SK-MEL-5 (cell line): ENCODE data around the gene ITGA8. TPM values are rescaled to one million over a fixed set of nuclear protein-coding genes. Genes with fewer than 3 reads are reported as not detected.
"Not testable (repeated sequence)": the region's sequence is repeated elsewhere in the genome, so short reads cannot be mapped to it uniquely, and the experiment has no call there.

ENCODE experiments used
- DNase-seq: peaks from one replicate; pipeline ENCODE4 v3.0.0-alpha.2; 2016; ENCODE audit warnings: low read depth, low spot score
- in situ Hi-C: cut with HindIII; loops from 2 replicates; pipeline ENCODE4 v1.10.0; 2016; ENCODE audit warnings: low sequenced_read_pairs, high pct_unique_total_duplicates, low pct_unique_long_range_greater_than_20kb
- total RNA-seq: library from RNA; depleted of rRNA; stranded (reverse); fragments of >200 nt; shearing (Covaris generic); gene quantifications from 2 replicates; pipeline ENCODE4 v1.2.3, GENCODE V29; 2014

ITGA8 gene
- total RNA-seq, 1 experiment from 2014 or later, result not detected

DNA sequence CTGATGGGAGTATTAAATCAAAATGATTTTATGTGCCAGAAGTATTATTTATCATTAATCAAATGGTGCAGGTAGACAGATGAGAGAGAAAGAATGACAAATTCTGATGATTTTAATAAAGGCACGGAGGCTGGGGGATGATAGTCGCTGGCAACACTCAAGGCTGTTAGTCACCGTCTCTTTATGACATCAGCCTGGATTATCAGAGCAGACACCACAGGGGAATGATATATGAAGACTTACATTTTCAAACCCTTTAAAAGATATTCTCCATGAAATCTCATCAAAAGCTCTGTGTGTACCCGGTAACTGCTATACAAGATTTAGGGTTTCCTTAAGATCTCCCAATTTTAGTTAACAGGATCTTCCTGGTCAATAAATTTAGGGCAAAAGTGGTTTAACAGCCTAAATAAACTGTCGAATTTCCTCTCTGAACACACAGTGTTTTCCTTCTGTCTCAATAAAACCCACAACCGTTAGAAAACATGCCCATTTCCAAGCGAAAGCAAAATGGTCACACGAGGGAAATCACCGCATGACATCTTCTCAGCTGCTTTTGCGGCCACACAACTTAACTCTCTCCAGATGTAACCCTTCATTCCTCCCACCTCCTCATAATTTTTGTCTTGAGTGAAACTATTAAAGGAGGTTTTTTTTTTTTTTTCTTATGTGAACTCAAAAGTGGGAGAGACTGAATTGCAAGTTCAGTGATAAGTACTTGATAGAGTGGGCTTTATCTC, 215.5 kb downstream of the ITGA8 start:
- no peak for DNase-seq
- in situ Hi-C loops, result no loop called here

DNA sequence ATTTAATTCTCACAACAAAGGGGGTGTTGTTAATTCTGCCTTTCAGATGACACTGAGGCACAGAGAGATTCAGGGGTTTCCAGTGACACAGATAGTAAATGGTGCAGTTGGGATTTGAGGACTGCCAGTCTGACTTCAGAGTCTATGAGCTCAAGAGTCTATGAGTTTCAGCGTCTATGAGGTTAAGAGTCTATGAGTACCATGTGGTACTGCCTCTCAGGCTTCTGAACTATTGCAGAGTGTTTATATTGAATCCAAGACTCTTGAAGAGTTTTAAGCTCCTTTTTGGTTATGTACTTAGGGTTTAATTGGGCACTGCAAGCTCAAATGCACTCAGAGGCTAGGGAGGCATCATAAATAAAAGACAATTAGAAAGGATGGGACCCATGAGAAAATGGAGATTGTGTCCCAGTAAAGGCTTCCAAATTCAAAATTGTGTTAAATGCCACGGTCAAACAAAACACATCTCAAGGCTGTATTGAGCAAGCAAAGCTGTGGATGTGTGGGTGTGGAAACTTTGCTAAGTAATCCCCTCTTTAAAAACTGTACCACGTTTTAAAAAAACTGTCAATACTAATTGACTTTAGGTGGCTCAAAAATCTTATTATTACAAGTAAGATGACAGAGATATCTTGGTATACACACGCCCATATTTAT, 224.7 kb downstream of the ITGA8 start:
- in situ Hi-C loops, result no loop called here
- no peak for DNase-seq

DNA sequence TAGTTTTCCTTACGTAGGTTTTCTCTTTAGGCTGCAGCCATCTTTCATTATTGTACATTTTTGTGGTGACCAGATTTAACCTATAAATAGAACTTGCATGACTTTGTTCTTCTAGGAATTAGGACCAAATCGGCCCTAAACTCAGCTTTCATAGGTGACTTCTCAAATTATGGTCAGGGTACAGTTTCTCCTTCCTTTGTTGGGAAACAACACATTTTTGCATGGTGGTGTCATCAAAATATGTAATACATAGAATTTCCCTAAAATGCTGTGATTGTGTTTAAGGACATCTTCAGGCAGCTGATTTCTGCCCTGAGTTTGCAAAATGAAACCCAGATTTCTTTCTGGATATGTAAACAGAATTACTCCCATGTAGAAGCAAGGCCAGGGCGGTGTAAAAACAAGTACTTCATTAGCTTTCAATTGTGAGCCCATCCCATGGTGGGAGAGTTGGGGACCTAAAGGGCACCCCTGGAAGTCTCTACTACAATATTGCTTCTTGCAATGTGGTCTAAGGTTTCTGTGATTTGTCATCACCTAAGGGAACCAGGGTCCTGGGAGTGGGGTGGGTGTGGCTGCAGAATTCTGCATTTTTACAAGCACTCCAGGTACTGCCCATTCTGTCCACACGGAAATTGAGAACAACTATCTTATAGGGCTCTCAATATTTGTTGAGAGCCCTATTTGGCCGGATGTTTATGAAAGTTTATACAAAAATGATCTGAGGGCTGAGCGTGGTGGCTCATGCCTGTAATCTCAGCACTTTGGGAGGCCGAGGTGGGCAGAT, 227.7 kb downstream of the ITGA8 start:
- in situ Hi-C loops, result no loop called here
- DNase-seq, result no peak

DNA sequence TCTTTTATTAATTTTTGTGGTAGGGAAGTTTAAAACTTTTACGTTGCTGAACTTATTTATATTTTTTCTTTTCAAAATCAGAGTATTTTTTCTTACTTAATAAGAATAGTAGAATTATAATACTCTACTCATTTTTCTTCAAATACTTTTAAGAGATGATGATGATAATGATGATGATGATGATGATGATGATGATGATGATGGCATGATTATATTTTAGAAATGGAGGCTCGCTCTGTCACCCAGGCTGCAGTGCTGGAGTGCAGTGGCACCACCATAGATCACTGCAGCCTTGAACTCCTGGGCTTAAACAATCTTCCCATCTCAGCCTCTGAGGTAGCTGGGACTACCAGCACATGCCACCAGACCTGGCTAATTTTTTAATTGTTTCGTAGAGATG, 230.3 kb downstream of the ITGA8 start:
- no peak for DNase-seq
- in situ Hi-C loops, result no loop called here

DNA sequence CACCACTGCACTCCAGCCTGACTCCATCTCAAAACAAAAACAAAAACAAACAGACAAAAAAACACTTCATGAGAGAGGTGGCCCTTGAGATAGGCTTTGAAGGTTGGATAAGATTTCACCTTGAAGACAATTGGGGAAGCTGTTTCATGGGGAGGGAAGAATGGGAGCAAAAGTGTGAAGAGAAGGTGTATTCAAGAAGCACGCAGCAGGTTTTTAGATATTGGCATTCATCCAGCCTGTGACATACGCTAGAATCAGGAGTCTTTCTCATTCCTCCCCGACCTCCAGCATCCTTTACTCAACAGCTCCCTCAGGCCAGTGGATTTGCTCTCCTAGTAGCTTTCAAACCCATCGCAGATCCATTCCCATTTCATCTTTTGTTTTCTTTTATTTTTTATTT, 232.3 kb downstream of the ITGA8 start:
- DNase-seq, result no peak
- in situ Hi-C loops, result no loop called here

DNA sequence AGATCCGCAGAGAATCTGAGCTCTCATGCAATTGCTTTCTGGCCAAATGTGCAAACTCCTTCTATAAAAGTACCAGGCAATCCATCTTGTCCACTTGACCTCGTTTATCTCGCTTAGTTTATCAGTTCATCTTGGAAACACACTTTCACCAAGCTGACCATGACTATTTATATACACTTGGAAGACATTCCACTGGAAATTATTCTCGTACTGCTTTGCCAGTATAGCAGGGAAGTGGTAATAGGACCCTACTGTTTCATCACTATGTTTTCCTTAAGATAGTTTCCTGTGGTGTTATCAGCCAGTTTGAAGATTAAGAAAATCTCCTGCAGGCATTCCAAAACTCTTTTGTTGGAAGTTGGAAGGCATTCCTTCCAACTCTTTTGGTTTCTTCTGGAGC, 233.3 kb downstream of the ITGA8 start:
- in situ Hi-C loops, result no loop called here

DNA sequence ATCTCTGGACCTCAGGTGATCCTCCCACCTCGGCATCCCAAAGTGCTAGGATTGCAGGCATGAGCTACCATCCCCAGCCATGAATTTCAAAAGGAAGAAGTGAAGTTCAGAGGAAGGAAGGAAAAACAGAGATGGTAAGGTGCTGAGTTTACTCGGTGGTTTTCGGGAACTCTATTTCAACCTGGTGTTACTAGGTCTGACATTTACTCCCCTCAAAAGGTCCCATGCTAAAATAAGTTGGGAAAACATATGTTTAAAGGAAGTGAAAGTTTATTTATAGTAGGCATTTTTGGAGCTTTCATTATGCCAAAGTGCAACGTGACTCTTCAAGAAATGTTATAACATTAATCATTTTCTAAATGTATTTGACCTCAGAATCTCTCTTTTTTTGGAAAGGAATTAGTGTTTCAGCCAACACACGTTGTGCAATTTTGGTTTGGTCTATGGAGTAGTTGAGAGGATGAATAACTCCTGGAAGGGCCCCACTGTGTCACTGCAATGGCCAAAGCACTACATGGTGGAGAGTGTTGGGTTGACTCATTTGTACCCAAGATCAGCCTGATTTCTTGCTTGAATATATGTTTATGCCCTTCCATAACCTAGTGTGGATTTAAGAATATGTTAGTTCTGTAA, 233.9 kb downstream of the ITGA8 start:
- DNase-seq, result no peak
- in situ Hi-C loops, result no loop called here

More for the DNA sequence above, 233.3 kb downstream of the ITGA8 start:
- DNase-seq, result no peak

DNA sequence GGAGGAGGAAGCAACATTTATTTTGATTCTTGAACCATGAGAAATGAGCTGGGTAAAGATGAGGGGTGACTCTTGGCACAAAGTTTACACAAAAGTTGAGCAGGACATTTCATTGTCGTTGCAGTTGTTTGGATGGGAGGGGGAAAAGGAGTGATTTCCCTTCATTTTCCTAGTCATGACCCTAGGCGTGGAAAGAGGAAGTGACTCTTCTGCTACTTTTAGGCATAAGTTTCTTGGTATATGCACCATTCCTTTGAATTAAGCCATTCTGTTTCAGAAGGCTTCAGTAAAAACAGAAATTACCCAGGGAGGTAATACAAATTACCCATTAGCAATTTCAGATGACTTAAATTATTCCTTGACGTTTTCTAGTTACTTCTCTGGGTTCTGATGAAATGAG, 234.7 kb downstream of the ITGA8 start:
- in situ Hi-C loops, result no loop called here
- no peak for DNase-seq

DNA sequence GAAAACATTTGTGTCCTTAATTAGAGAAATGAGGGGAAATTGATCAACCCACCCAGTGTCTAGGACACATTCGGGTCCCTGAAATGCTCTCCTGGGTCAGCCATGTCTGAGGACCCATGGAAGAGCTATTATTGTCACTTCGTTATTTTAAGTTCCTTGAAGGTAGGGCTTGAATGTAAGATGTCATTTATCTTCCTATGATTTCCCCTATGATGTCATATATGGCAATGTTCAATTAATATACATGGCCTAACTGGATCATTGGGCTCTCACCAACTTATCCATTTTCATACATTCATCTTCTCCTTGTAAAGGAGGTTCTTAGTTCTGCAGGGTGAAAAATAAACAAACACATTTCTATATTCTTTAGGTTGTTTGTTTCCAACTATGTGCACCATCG, 235.6 kb downstream of the ITGA8 start:
- in situ Hi-C loops, result no loop called here
- no peak for DNase-seq

DNA sequence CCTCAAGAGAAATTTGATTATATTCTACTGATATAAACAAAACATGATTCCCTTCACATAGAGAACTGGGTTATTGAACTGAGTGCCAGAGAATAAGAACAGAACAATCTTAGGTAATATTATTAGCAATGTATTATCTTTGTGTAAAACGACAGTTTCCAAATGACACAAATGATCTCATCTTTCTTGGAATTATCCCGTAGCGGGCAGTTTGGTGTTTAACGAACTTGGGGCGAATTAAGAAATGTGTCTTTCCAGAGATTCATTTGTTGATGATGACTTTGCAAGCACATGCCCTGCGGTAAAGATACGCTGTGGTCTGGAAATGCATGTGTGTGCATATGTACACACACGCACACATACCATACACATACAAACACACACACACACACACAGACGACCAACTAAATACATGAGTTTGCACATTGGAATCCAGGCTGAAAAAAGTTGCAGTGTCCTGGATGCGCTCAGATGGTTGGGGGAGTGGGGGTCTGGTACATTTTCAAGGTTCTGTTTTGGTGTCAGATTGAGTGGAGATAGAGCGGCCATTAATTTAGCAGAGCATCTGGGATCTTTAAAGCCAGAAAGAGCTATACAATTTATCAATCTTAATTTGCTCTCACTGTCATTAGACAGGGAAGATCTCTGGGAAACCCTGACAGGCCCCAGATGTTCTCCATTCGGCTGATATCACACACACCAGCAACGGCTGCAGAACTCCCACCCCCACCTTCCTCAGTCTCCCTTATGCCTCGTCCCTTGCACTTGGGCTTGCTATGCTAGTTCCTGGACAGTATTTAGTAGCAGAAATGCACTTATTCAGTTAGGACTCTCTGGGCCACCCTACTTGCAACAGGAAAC, 236.3 kb downstream of the ITGA8 start:
- in situ Hi-C loops, result no loop called here
- DNase-seq, result no peak

DNA sequence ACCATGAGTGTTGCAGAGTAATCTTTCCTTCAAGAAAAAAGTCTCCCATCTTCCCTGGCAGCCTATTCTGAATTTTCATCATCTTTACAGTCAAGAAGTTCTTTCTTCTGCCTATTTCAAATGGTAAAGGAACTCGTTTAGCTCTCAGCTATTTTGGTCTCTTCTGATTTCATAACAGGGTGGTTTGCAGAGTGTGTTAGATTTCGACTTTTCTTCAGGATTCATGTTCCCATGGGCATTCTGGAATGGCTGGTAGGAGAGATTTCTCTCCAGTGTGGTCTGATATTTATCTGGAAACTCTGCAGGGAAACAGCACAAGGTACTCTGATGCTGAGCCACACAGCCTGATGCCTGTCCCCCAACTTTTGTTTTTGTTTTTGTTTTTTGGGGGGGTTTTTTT, 237.6 kb downstream of the ITGA8 start:
- in situ Hi-C loops, result no loop called here
- no peak for DNase-seq

DNA sequence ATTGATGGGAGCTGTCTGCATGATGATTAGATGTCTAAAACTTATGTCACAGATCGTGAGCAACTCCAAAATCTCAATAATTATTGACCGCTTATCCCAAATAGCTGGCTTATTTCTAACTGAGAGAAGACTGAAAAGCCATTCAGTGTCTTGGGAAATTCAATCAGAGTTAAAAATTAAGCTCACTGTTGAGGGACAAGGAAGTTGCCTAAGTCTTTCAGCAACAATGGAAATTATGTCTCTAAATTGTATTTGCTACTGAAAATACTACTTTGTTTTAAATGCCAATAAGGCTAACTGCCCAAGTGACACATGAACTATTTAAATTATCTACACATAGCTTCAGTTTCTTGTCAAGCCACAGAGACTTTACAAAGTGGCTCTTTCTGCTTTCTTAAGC, 240.8 kb downstream of the ITGA8 start:
- in situ Hi-C loops, result no loop called here
- DNase-seq, result no peak

DNA sequence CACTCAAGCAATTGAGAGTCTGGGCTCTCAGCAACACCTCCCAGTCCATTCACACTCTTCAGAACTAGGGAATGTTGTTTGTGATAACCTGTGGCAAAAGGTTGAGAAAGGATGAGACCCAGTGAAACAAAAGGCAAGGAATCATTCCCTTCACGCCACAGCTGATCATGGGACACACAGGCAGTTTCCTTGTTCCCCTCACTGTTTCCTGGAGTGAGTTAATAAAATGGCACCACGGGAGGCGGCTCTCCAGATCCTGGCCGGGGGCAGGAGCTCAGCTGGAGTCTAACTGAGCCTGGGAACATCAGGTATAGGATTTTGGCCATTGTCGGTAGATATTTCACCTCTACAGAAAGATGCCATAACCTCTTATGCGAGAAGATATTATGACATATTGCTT, 241.3 kb downstream of the ITGA8 start:
- DNase-seq, result no peak
- in situ Hi-C loops, result no loop called here

DNA sequence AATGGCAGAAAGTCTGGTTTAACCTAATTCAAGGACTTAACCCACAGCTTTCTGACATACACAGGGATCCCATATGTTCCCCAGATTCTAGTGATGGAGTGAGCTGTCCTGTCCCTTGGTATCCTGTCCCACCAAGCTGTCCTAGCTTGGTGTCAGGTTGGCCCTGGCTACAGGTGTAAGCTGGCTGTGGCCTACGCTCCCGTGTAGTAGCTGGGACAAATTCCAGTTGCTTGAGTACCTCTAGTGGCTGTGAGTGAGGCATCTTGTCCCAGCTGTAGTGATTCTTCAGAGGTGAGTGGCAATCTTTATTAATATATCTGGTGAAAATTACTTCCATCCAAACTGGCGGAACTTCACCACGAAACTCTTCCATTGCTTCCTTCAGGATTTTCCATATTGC, 243.4 kb downstream of the ITGA8 start:
- in situ Hi-C loops, result no loop called here
- no peak for DNase-seq

DNA sequence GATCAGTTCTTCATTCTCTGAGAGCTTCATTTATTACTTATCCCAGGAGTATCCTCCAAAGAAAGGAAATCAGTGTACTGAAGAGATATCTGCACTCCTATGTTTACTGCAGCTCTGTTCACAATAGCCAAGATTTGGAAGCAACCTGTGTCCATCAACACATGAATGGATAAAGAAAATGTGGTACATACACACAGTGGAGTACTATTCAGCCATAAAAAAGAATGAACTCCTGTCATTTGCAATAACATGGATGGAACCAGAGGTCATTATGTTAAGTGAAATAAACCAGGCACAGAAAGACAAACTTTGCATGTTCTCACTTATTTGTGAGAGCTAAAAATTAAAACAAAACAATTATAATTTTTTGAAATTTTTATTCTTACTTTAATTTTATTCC, 244.3 kb downstream of the ITGA8 start:
- in situ Hi-C loops, DNase-seq: not testable (repeated sequence)

DNA sequence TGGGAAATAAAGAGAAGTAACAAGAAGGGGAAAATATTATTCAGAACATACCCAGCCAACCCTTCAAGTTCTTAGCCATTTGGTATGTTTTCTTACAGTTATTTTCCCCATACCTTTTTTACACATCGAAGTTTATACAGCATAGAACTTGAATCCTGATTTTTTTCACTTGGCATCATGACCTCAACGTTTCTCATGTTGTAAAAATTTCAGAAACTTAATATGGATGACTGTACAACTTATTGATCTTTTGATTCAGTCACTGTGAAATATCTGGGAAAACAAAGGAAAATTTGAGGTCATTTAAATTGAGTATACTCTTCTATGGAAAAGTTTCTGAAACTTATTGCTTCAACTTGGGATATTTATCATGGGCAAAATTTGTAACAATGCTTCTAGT, 245.1 kb downstream of the ITGA8 start:
- no peak for DNase-seq
- in situ Hi-C loops, result no loop called here

DNA sequence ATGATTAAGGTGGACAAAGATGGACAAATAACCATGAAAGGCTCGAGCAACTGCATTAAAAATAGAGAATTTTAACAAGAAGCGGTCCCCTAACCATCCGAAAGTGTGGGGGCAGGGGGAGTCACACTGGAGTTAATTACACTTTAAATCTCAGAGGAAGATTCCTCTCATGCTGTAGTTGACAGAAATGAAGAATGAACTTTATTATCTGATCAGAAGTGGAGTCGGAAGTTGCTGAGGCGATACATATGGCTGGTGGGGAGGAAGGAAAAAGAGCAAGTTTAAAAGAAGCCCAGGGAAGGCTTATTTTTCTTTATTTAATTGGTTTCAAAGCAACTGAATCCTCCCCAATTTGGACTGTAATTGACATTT, 246.3 kb downstream of the ITGA8 start:
- in situ Hi-C loops, result no loop called here
- no peak for DNase-seq
